Stimulated activated CD4-positive, alpha-beta T cell treated with anti-CD3 and anti-CD28 coated beads, Interleukin-1b, Interleukin-23, amount 100 ng/mL, for 48 hours (primary cell): ENCODE measurements around the gene CORO2B.

Source experiments
- DNase-seq: peaks from one replicate; pipeline ENCODE4 v3.0.0-alpha.2; 2020

The CORO2B gene

DNA sequence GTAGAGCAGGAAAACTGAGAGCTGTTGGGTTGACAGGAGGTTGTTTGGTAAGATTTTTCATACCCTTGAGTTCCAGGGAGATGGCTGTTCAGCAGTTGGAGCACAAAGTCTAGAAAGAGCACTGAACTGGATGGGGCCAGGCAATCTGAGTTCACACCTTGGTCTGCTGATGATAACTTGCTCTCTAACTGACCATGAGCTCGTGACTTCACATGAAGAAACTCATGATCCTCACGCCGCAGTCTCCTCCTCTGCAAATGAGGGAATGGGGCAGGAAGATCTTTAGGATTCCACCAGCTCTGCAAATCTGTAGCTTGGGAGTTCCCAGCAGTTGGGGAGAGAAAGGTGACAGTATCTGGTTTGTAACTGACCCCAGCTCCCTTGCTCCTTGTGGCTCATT, 33.7 kb downstream of the CORO2B start:
- no peak for DNase-seq

DNA sequence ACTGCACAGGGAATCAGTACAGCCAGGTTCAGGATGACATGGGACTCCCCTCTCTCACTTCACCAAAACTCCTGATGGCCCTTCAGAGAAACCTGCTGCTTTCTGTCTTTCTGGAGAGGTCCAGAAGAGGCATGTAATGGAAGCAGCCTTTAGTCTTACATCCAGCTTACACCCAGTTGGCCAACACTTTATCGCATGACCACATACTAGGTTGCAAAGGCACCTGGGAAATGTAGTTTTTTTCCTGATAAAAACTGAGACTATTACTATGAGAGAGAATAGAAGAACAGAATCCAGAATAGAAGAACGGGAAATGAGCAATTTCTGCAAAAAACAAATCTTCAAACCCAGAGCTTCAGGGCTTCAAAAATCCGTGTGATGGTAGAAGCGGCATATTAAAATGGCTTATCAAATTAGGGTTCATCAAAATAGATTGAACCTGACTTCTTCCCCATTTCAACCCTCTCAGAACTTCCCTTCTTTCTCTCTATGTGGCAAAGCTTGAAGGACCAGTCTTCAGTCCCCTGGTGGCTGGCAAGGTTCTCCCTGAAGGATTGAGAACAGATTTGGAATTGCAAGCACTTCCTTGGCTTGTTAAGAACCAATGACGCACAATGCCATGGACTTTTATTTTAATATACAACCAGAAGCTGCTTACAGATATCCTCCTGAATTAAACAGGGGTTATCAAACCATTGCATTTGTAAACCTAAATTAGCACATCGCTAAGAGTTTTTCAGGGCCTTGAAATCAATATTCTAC, 34.4 kb downstream of the CORO2B start:
- DNase-seq, result no peak

DNA sequence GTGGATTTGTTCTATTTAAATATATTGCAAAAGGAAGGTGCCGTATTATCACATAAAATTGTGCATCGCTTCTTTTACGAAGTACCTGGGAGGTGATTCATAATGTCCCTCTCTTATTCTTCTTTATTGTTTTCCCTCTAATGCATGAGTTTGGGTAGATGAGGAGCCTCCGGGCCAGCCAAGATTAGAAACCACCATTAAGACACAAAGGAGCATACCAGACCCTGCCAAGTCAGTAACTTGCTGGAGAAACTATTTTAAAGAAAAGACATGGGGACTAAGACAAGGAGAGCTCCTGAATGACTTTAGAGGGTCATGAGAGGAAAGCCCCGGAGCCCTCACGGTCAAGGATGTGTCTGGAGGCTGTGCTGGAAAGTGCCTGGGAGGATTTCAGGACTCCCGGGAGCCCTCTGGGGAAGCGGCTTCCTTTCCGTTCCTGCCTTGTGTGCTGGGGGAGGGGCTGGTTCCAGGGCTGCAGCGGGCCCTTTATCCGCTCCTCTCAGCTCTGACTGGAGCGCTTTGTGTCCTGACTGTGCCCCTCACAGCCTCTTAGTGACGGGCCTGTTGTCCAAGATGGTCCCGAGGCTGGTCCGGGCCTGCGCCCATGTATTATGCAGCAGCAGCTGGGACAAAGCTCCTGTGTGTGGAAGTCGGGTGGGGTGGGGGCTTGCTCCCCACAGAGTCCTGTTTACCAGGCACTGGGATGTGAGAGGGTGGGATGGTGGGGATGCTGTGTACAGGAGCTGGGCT, 35.7 kb downstream of the CORO2B start:
- DNase-seq, result no peak

DNA sequence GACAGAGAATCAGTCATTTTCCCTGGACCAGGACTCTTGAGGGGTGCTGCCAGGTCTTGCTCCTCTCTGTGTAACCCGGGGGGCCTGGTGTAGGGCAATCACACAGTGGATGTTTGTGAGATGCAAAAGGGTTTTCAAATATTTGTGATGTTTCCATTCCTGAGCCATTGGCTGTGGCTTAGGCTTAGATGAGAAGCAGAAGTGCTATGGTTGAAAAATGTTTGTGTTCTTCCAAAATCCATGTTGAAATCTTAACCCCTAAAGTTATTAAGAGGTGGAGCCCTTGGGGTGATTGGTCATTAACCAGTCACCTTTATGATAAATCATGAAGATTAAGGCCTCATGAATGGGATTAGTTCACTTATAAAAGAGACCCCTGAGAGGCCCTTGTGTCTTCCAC, 36.5 kb downstream of the CORO2B start:
- no peak for DNase-seq

DNA sequence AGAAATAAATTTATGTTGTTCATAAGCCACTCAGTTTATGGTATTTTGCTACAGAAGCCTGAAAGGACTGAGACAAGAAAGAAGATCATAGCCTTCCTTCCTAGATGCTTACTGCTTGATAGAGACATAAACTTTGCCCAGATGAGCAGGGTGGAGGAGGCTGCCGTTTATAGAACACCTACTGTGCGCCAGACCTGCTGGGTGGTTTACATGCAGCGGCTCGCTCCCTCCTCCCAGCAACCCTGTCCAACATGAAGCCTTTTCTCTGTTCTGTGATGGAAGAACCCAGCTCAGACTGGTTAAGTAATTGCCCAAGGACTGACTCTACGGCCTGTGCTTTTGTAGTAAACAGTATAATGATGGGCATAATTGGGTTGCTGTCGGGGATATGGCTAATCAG, 37.0 kb downstream of the CORO2B start:
- no peak for DNase-seq

DNA sequence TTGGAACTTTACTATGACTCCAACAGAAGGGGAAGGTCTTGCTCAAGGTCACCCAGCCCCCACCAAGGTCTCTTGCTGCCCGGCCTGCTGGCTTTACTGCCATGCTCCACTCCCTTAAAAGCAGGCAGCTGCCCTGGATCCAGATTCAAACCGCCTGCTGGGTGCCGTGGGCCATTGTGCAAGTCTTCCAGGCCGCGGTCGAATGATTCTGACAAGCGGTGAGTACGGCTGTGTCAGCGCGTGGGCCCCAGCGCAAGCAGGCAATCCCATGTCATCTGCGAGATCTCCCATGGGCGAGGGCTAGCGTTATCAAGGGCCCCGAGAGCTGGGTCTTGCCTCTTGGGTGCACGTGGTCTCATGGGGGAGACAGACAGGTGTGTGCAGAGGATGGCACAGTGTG, 37.6 kb downstream of the CORO2B start:
- DNase-seq, result no peak

DNA sequence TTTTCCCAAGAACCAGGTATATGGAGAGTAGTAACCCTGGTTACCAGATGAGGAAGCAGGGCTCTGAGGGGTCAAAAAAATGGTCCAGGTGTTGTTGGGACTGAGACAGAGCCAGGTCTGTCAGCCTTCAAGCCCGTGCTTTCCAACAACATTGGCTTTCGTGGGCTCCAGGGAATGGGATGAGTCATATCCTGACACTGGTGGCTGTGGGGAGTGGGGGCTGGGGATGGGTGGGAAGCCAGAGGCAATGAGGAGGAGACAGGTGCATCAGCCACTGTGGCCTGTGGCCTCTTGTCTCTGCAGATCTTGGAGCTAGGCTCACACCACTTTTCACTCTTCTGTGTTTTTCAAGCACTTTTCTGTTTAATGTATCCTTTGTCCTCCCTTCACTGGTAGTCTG, 38.2 kb downstream of the CORO2B start:
- DNase-seq, result no peak

DNA sequence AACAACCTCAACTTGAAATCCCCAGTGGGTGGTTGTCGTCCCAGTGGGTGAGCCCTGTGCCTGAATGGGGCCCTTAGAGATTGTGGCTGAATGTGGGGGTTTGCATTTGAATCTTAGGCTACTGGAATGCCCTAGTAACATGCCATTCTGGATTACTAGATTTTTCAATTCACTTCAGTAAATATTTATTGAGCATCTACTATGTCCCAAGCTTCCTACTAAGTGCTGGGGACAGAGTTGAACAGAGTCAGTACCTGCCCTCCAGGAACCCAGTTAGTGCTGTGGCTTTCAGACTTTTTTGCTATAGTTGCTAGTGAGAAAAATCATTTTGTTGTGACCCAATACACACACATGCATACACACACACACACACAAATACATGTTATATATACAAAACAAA, 39.0 kb downstream of the CORO2B start:
- no peak for DNase-seq

DNA sequence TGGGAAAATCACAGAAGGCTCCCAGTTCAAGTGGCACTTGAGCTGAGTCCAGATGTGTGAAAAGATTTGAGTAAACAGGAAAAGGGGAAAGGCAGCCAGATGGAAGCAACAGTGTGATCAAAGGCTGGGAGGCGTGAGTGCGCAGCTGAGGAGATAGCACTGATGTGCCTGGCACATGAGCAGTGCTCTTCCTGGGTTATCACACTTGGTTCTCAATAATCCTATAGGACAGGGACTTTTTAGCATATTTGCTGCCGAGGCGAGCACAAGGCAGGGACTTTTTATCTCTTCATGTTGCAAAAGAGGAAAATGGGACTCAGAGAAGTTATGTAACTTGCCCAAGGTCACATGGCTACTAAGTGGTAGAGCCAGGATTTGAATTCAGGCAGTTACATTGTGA, 39.6 kb downstream of the CORO2B start:
- no peak for DNase-seq

DNA sequence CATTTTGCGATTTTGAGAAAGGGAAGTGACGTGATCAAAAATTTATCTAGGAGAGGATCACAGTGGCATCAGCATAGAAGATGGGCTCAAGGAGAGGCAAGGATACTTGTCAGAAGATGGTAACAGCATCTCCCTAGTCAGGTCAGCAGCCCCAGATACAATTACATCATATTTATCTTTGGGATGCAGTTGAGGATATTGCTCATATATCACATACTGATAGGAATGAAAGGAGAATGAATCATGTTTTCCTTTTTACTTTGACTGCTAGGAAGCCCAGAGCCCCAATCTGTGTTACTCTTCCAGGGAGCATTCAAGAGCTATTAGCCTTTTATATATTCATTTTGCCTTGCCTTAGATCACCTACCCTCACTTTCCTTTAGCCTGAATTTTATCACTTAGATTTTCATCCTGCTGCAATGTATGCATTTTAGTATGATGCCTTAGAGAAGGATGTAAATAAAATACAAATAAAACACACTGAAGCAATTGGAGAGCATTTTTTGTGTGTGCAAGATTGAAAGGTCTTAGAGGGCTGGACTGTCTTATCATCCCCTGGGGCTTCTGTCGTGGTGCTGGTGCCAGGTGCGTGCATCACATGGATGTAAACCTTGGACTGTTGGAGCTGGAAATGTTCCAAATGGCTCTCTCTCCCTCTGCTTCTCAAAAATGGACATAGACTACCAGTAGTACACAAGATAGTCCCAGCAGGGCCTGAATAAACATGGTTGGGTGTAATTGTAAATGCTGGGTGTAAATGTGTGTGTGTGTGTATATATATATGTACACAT, 40.3 kb downstream of the CORO2B start:
- DNase-seq, result no peak

DNA sequence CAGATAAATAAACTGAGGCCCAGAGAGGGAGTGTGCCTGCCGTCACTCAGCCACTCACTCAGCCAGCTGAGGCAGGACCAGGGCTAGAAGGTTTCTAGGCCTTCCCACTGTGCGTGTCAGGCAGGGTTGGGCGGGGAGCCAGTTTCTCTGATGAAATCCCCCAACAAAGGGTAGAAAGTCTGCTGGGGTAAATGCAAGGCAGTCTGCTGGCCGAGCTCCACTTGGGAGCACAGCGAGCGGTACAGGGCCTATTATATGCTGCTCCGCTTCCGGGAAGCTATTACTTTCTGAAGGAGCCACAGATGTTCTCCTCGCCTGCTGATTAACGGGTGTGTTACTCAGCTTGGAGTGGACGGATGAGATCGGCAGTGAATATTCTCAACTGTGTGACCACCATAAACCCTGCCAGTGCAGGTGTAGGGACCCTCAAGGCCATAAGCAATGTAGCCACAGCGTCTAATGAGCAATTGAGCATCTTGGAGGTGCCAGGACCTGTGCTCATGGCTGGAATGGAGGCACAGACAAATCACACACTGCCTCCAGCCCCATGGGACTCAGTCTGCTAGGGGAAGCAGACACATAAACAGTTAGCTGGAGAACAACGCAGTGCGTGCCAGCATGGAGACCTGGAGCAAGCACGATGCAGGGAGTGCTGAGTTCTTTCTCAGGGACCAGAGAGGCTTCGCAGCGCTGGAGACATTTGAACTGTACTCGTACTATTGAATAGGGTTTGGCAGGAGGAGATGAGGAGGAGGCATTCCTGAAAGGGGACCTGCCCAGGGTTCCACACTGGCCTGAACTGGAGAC, 42.1 kb downstream of the CORO2B start:
- no peak for DNase-seq

DNA sequence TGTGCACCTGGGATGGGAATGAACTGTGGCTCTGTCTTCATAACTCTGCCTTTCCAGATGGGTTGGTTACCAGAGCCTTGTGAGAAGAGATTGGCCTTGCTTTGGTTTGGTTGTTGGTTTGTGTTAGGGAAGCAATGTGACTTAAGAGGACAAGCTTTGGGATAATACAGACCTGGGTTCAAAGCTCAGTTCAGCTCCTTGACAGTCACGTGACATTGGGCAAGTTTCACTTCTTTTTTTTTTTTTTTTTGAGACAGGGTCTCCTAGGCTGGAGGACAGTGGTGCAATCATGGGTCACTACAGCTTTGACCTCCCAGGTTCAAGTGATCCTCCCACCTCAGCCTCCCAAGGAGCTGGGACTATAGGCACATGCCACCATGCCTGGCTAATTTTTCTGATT, 42.7 kb downstream of the CORO2B start:
- DNase-seq, result no peak

DNA sequence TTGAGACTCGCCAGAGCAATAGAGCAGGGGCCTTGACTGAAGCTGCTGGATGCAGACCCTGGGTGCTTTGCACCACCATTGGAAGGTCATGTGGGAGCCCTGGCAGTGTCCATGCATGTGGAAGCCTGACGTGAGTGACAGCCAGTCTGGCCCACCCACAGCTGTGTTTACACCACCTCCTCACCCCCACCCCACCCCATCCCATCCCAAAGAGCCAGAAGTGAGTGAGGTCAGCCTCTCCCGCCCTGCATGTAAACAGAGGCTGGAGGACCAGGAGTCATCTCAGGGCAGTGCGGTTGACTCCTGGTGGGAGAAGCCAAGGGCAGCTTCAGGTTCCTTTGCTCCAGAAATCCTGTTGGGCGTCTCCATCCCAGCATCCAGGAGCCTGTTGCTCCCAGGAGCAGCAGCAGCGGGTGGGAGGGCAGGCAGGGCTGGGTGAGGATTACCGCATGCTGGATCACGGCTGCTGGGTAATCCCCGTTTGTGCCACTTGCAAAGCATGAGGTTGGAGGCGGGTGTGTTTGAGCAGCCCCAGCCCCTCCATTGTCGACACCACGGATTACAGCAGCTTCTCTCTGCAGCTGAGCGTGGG, 44.6 kb downstream of the CORO2B start:
- DNase-seq, result no peak

DNA sequence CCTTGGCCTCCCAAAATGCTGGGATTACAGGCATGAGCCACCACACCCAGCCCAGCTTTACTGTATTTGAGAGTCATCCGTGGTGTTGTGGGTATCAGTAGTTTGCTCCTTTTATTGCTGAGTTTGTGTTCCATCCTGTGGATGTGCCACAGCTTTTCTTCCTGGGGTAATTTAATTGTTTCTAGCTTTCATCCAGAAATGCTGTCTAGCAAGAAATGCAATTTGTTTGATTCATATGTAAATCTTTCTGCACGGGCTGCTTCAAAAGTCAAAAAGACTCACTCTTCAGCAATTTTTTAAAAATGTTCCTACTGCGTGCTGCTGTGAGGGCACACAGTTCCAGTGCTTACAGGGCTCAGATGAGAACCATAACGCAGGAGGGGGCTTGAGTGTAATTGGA, 47.1 kb downstream of the CORO2B start:
- DNase-seq, result no peak

DNA sequence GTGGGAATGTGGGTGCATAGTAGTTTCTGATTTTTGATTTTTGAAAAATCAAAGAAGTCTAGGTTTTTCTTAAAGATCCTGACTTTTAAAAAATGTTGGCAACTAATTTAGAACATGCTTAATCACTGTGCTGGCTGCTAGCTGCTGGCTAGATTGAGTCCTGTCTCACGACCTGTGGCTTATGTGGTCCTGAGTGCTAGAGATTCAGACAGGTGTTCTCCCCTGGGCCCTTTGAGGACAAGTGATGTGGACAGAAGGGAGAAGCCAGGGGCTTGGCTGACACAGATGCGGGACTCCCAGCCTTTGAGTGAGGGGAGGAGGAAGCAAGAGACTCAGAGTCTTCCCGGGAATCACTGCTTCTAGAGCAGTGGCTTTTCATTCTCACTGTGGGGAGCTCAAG, 47.5 kb downstream of the CORO2B start:
- no peak for DNase-seq

DNA sequence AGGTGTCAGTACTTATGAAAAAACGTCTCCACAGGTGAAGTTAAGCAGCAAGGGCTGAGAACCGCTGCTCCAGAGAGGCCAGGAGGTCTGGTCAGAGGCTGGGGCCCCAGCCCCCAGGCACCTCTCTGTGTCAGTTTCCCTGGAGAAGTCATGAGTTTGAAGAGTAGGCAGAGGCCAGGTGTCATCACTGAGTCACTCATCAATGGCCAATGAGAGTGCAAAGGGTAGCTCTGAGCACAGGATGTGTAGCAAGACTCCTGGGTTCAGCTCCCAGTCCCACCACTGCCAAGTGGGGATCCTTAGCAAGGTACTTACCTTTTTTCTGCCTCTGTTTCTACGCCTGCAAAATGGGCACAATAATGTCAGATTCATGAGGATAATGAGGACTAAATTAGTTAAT, 47.9 kb downstream of the CORO2B start:
- no peak for DNase-seq

DNA sequence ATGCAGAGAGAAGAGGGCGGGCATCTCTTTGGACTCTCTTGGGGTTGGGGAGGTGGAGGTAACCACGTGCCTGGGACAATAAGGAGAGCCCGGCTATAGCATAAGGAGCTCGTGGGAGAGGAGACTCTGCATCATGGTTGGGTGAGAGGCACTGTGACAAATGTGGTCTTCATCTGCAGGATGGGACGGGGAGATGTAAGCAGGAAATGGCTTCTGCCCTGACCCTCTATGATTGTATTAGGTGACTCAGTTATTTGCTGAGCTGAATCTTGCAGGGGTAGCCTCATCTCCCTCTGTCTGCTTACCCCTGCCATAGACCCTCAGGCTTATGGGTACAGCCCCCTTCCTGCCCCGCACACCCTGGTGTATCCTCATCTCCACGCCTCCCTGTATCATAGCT, 48.7 kb downstream of the CORO2B start:
- no peak for DNase-seq

DNA sequence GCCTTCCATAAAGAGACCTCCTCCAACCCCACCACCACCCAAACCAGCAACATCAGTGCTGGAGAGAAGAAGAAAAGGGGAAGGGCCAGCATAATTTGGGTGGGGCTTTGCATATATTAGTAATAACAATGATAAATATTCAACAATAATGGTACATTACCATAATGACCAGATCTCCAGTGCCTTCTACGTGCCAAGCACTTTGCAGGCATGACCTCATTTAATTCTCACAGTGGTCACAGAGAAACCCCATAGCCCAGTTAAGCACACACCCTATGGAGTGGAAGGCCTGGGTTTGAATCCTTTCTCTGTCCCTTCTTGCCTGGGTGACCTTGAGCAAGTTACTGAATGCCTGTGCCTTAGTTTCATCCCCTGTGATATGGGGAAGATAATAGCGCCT, 49.2 kb downstream of the CORO2B start:
- no peak for DNase-seq

DNA sequence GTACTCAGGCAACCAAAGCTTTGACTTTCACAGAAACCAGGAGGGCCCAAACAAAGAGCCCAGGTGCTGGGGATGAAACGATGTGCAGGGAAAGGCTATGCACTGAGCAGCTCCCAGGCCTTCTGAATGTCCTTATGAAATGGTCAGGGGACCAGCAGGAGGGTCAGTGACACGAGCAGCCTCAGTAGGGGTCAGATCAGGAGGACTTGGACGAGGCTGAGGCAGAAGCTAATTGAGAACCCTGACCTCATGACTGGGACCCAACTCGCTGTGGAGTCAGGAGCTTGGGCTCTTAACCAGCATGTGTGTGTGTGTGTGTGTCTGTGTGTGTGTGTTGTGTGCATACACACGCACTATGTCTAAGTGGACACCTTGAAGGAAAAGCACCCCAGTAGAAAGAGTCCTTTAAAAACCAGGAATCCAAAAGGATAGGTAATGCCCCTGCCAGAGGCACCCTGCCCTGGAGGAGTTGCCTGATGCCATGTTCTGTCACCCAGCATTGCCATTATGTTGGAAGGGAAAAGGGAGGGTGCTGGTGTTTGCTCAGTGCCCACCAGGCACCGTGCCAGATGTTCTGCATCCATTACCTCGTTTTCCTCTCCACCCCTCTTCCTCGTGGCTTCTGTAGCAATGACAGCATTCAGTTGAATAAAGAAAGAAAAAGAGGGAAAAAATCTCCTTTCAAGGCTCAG, 50.9 kb downstream of the CORO2B start:
- DNase-seq, result no peak

DNA sequence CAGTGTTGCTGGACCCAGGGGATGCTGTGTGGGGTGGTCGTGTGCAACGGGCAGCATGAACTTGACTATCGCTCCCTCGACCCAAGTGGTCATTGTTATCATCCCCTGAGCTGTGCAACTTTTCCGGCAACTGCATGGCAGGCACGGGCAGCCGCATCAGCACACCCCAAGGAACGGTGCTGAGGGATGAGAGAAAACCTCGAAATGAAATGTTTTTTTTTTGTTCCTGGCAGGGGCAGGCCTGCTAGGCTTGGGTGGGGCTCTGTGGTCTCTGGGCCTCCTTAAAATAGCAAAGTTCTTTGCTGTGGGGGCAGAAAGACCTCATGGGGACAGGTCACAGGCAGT, 51.4 kb downstream of the CORO2B start:
- no peak for DNase-seq

DNA sequence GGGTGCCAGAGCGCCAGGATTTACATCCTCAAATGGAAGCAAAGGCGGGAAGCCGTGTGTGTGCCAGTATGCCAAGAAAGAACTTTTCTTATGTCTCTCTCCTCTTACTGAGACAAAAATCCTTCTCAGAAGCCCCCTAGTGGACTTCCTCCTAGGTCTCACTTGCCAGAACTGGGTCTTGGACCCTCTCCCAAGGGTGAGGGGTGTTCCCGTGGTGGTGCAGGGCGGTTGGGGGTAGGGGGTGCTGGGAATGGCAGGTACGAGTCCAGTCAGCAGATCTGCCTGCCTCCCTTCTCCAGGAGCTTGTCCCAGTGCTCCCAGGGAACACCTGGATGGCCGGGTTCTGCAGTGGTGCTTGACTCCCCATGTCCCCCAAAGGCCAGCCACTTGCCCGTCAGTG, 52.0 kb downstream of the CORO2B start:
- DNase-seq, result no peak

DNA sequence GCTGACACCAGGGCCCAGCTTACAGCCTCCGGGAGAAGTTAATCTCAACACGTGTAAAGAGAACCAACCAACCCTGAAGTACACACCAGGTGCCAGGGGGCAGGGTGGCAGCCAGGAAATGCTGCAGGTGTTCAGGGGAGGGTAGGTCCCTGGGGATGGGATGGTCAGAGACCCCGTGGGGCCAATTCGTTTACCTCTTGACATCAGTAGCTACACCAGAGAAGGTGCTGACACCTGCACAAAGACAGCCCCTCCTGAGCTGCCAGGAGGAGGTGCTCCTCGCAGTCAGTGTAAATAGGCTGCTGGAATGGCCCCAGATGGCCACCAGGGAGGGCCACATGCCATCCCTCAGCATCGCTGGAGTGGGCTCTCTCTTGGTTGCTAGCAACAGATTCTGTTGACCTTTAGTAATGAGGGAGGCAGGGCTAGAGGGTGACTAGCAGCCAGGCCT, 52.8 kb downstream of the CORO2B start:
- no peak for DNase-seq
